ENCODE data around the gene MCC.

- no peak for TF ChIP-seq CTCF (IDR thresholded peaks at IDR 0.05)
- no peak for TF ChIP-seq POLR2A (IDR thresholded peaks at IDR 0.05)
- TF ChIP-seq POLR2AphosphoS5 (IDR thresholded peaks at IDR 0.05), result no peak
These were observed 275.9 kb downstream of the MCC start for GRCh38 chr5:113212244-113212920.

Data from breast epithelium (tissue), 3 donors.